Sigmoid colon (tissue), 4 donors: Measurements from ENCODE around the gene KCNJ9.

ENCODE experiments used
- POLR2A ChIP-seq, 2 donors: fragments of 450-650 bp; IDR thresholded peaks; one replicate each; pipeline ENCODE4 v1.6.1; 2016; ENCODE audit warnings: antibody characterized with exemption in 2 of 2, mild to moderate bottlenecking in 2 of 2, moderate library complexity in 2 of 2
- POLR2AphosphoS5 ChIP-seq, 4 donors: sonication (generic); formaldehyde crosslinking; IDR thresholded peaks; one replicate each; pipeline ENCODE4 v1.6.1; 2017; ENCODE audit warnings: antibody characterized with exemption in 4 of 4
- TF ChIP-seq, protein P1 (sequence below), 4 experiments: fragments of 450-650 bp in 3 of 4; fragments of 200-600 bp in 1 of 4; IDR thresholded peaks; one replicate each; pipeline ENCODE4 v1.5.1; 2016 to 2019; ENCODE audit warnings: antibody characterized with exemption in 4 of 4, mild to moderate bottlenecking in 3 of 4, moderate library complexity in 2 of 4

GRCh38 chr1:160084771-160085321, 3.5 kb downstream of the KCNJ9 start:
- TF ChIP-seq, protein P1, sequence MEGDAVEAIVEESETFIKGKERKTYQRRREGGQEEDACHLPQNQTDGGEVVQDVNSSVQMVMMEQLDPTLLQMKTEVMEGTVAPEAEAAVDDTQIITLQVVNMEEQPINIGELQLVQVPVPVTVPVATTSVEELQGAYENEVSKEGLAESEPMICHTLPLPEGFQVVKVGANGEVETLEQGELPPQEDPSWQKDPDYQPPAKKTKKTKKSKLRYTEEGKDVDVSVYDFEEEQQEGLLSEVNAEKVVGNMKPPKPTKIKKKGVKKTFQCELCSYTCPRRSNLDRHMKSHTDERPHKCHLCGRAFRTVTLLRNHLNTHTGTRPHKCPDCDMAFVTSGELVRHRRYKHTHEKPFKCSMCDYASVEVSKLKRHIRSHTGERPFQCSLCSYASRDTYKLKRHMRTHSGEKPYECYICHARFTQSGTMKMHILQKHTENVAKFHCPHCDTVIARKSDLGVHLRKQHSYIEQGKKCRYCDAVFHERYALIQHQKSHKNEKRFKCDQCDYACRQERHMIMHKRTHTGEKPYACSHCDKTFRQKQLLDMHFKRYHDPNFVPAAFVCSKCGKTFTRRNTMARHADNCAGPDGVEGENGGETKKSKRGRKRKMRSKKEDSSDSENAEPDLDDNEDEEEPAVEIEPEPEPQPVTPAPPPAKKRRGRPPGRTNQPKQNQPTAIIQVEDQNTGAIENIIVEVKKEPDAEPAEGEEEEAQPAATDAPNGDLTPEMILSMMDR (IDR thresholded peaks at IDR 0.05): no peak
- TF ChIP-seq POLR2A (IDR thresholded peaks at IDR 0.05) (no peak), POLR2AphosphoS5 (IDR thresholded peaks at IDR 0.05) (no peak)
